T-helper 1 cell treated with Interleukin-12 subunit alpha and Interleukin-12 subunit beta and Interleukin-4 antibody, amounts not matched to agents 30 ng/mL and 1 ng/mL, for 36 hours (primary cell): ENCODE measurements around the gene OR52E5. TPM values are rescaled to one million over a fixed set of nuclear protein-coding genes. Genes with fewer than 3 reads are reported as not detected.

Experiments
- intact Hi-C: fragments of 100-400 bp; cut with micrococcal nuclease; formaldehyde crosslinking; loops from one replicate; pipeline ENCODE4 v1.15.1; 2024
- total RNA-seq: library from RNA; stranded (reverse); gene quantifications from 2 replicates; pipeline ENCODE4 v1.2.3, GENCODE V29; 2022

OR52E5 gene
- total RNA-seq = not detected in 2 replicates

- intact Hi-C loops = loop anchor here (5.0 kb wide), 1 partner anchor 291 kb away; no protein-coding TSS in a partner anchor
These were observed at the start of gene OR52E5 for GRCh38 chr11:5892908-5893307. OR52E5 (plus strand) TSS chr11:5893208; CDS start chr11:5900777, 7,569 bp downstream.

GRCh38 chr11:5846701-5847100 is 46.3 kb upstream of the OR52E5 start:
- intact Hi-C loops = no loop called here

DNA sequence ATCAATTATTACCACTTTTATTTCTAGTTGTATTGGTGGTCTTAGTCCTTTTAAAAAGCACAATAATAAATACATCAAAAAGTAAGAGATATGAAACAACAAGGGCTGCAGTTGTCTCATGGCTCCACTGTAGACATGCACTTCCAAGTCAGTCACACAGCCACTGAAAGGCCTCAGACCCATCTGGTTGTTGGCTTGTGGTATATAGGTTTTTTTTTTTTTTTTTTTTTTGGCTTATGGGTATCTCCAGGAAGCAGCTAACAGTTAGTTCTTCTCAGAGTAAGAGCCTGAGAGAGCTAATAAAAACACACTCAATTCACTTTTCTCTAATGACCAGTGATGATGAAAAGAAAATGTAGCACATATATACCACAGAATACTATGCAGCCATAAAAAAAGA is 45.3 kb upstream of the OR52E5 start:
- intact Hi-C loops = no loop called here

DNA sequence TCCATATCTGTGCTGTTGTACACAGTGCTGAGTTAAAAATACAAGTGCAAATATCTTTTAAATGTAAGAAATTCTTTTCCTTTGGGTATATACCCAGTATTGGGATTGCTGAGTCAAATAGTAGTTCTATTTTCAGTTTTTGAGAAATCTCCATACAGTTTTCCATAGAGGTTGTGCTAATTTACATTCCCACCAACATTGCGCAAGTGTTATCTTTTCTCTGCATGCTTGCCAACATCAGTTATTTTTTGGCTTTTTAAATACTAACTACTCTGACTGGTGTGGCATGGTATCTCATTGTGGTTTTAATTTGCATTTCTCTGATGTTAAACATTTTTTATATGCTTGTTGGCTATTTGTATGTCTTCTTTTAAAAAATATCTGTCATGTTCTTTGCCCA is 42.0 kb upstream of the OR52E5 start:
- intact Hi-C loops = no loop called here

- intact Hi-C loops = no loop called here
These were observed 35.4 kb upstream of the OR52E5 start, which contains the start of gene OR52E8 for GRCh38 chr11:5857590-5857989. OR52E8 (minus strand) TSS chr11:5857690; CDS start chr11:5857690, 0 bp downstream.

DNA sequence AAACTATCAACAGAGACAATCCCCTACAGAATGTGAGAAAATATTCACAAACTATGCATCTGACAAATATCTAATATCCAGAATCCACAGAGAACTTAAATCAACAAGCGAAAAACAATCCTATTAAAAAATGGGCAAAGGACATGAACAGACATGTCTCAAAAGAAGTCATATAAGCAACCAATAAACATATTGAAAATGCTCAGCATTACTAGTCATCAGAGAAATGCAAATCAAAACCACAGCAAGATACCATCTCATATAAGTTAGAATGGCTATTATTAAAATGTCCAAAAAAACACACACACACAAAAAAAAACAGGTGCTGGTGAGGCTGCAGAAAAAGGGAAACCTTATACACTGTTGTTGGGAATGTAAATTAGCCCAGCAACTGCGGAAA is 27.2 kb upstream of the OR52E5 start:
- intact Hi-C loops = no loop called here

- intact Hi-C loops = no loop called here
These were observed 14.4 kb upstream of the OR52E5 start for GRCh38 chr11:5878564-5878963.

DNA sequence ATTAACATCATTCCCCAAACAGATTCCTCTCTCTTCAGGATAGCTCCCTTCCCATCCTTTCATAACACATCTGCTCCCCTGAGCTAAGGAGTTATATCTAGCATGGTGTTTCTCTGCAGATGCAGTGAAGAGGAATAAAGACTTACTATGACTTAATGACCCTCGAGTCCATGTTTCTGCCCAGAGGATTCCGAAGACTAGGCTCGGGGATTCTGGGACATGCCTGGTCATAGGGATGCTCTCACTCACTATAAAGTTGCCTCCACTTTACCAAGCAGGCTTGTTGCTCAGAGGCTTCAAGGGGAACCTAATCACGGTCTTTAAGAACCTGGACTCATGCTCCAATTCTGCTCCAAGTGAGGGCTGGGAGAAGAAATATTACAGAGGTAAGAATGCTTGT is 12.7 kb upstream of the OR52E5 start, which contains the start of gene OR52E4:
Gene OR52E4 (plus strand): TSS at position 301 of the 400 bp plus-strand sequence. CDS start 3,664 bp downstream, outside the sequence.
- intact Hi-C loops = no loop called here

- intact Hi-C loops = no loop called here
These were observed 11.3 kb upstream of the OR52E5 start for GRCh38 chr11:5881756-5882155.

DNA sequence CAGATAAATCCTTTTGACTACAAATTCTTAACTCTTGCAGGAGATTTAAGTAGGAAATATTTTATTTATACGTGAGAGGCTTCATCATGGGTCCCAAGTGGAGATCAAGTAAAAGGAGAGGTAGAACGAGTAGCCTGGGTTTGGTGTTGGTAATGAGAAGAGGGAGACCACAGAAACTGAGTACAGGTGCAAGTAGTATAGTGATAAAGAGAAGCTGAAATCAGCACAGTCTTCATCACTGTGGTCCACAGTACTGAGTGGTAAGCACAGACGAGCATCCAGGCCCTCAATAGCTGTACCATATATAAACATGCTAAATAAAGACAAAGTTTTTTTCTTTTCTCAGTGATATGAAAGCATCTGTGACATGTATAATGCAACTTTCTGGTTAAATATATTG is 5.8 kb upstream of the OR52E5 start:
- intact Hi-C loops = no loop called here

GRCh38 chr11:5887661-5888060 is 5.3 kb upstream of the OR52E5 start:
- intact Hi-C loops = no loop called here

GRCh38 chr11:5891216-5891800 is 1.7 kb upstream of the OR52E5 start:
- intact Hi-C loops = loop anchor here (1.0 to 5.0 kb wide), 4 partner anchors 83 to 767 kb away; partner anchors contain the start of gene OR52N2

- intact Hi-C loops = no loop called here
These were observed 6.5 kb downstream of the OR52E5 start for GRCh38 chr11:5899534-5899933.

DNA sequence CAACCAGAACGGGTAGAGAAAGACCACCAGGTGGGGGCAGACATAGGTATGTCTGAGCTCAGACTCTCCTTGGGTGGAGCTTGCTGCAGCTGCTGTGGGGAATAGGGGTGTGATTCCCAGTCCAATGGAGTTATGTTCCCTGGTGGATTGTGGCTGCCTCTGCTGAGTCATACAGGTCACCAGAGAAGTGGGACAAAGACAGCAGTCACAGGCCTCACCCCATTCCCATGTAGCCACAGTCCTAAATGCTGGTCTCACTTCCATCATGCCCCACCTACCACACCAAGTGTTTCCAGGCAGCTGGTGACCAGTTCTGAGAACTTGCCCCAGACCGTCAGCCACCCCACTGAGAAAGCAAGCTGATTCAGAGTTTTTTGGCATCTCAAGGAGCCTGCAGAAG is 17.5 kb downstream of the OR52E5 start:
- intact Hi-C loops = no loop called here

- intact Hi-C loops = no loop called here
These were observed 29.9 kb downstream of the OR52E5 start for GRCh38 chr11:5922749-5923426.

DNA sequence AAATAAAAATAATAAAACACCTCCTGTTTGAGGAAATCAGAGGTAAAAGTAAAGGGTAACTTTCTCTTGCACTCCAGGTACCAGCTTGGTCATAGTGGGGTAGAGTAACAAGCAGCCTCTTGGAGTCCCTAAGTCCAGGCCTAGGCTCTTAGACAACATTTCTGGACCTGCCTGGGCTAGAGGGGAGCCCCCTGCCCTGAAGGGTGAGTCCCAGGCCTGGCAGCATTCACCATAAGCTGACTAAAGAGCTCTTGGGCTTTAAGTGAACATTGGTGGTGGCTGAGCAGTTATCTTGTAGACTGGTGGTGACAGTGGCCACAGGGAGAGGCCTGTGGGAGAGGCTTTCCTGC is 30.4 kb downstream of the OR52E5 start:
- intact Hi-C loops = no loop called here

- intact Hi-C loops = no loop called here
These were observed 30.8 kb downstream of the OR52E5 start for GRCh38 chr11:5923794-5924193.

DNA sequence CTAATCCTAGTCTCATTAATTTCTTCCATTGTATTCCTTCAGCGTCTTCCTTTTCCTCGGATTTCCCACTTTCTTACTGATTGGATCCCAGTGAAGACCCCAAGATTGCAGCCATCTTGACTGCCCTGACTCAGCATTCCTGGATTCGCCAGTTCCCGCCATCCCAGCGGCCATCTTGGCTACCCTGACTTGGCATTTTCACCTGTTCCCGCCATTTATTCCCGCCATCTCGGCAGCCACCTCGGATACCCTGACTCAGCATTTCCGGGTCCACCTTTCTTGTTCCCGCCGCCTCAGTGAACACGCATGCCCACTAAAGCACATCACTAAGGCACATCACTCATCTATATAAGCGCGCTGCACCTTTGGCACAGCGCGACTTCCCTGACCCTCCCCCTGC is 35.3 kb downstream of the OR52E5 start:
- intact Hi-C loops = no loop called here

DNA sequence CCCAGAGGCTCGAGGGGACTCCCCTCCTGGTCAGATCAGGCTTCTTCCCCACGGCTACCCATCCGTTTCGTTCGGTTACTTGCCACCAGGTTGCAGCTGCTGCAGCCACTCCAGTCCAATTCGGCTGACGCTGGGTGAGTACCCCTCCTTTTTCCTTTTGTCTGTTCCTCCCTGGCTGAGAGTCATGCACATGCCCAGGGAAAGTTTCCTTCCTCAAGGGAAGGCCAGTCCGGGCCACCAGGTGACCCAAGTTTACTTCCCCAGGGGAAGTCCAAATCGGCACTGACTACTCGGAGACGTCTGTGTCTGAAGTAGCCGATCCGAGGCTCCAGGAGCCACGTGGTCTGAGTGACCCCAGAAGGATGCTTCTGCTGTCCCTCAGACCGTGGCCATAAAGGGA is 35.8 kb downstream of the OR52E5 start:
- intact Hi-C loops = no loop called here

DNA sequence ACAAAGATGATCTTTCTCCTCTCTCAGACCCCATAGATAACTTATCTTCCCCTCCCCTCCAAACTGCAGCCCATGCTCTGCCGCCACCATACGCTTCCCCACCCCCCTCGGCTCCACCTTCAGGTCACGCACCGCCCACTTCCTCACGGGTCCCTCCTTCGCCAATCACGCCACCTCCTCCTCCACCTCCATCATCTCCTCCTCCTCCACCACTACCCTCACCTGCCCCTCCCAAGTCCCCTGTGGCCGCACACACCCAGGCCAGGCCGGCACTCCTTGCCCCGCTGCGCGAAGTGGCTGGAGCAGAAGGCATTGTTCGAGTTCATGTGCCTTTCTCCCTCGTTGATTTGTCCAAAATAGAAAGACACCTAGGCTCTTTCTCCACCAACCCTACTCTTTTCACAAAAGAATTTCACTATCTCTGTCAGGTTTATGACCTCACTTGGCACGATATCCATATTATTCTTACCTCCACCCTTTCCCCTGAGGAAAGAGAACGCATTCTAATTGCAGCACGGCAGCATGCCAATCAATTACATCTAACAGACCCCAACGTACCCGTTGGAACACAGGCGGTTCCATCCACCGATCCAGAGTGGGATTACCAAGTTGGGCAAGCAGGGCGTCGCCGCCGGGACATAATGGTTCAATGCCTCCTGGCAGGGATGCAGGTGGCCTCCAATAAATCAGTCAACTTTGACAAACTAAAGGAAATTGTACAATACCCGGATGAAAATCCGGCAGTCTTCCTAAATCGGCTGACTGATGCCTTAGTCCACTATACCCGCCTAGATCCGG is 36.8 kb downstream of the OR52E5 start:
- intact Hi-C loops = no loop called here

DNA sequence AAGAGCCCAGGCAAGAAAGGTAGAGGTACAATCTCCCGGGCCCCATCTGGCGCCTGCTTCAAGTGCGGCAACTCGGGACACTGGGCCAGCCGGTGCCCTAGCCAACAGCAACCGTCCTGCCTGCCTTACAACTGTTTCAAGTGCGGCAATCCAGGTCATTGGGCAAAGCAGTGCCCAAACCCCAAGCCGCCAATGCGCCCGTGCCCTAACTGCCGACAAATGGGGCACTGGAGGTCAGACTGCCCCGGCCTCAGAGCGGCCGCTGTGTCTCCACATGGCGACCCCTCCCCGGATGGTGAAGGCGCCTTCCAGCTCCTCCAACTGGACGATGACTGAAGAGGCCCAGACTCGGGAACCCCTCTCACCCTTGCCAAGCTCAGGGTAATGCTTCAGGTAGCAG is 37.6 kb downstream of the OR52E5 start:
- intact Hi-C loops = no loop called here

DNA sequence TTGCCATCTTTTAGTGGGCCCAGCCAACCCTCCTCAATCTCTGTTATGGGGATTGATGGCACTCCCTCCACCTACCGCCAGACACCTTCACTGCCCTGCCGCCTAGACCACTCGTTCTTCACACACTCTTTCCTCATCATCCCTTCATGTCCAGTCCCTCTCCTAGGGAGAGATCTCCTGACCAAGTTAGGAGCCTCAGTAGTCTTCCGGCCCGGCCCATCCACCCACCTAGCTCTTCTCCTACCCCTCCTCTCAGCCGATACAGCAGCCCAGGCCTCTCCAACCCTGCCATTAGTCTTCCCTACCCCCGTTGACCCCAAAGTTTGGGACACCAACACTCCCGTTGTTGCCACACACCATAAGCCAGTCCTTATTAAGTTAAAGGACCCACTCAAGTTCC is 38.1 kb downstream of the OR52E5 start:
- intact Hi-C loops = no loop called here
